ENCODE data around the gene KIR3DL2.
"Not testable (repeated sequence)": the region's sequence is repeated elsewhere in the genome, so short reads cannot be mapped to it uniquely, and the experiment has no call there.

KIR3DL2 gene

GRCh38 chr19:54851353-54851752, 1.1 kb downstream of the KIR3DL2 start:
- Histone ChIP-seq H3K4me3 (replicated peaks; ENCODE audit: insufficient read depth, low read length) (no peak overlapping the region), H3K27ac (replicated peaks) (peak overlapping the region; percentile 74), H3K27me3 (ENCODE audit: insufficient read depth, poor library complexity, severe bottlenecking) (no peaks in the 10 kb centered on the region)
- peak; percentile 25 to 79 for DNase-seq (ENCODE audit: low read depth in 1 of 2, low spot score in 1 of 2)
- TF ChIP-seq REST (IDR thresholded peaks at IDR 0.05; ENCODE audit: insufficient replicate concordance, low read depth) (no peak), POLR2AphosphoS5 (IDR thresholded peaks at IDR 0.05; ENCODE audit: low read depth) (peak; percentile 61), SPI1 (IDR thresholded peaks at IDR 0.05; ENCODE audit: borderline replicate concordance, low read depth) (peak; percentile 87), GABPA (IDR thresholded peaks at IDR 0.05; ENCODE audit: low read depth) (no peak), CTCF (IDR thresholded peaks at IDR 0.05; ENCODE audit: insufficient read depth, low read length) (no peak)

GRCh38 chr19:54855241-54855640, 5.0 kb downstream of the KIR3DL2 start:
- not testable (repeated sequence) for H3K27ac ChIP-seq (replicated peaks); H3K27me3 ChIP-seq (ENCODE audit: insufficient read depth, poor library complexity, severe bottlenecking); H3K4me3 ChIP-seq (replicated peaks; ENCODE audit: insufficient read depth, low read length)
- DNase-seq (ENCODE audit: low read depth in 1 of 2, low spot score in 1 of 2) = peak in 1 of 2 experiments; percentile 32
- TF ChIP-seq SPI1 (IDR thresholded peaks at IDR 0.05; ENCODE audit: borderline replicate concordance, low read depth) = peak; percentile 23; the same call in 1 of the 2 replicates

GRCh38 chr19:54858476-54858875, 8.2 kb downstream of the KIR3DL2 start:
- H3K27ac ChIP-seq (replicated peaks); DNase-seq (ENCODE audit: low read depth in 1 of 2, low spot score in 1 of 2); H3K4me3 ChIP-seq (replicated peaks; ENCODE audit: insufficient read depth, low read length); H3K27me3 ChIP-seq (ENCODE audit: insufficient read depth, poor library complexity, severe bottlenecking): not testable (repeated sequence)

GRCh38 chr19:54859421-54859820, 9.2 kb downstream of the KIR3DL2 start:
- not testable (repeated sequence) for H3K27me3 ChIP-seq (ENCODE audit: insufficient read depth, poor library complexity, severe bottlenecking); H3K4me3 ChIP-seq (replicated peaks; ENCODE audit: insufficient read depth, low read length)
- TF ChIP-seq POLR2AphosphoS5 (IDR thresholded peaks at IDR 0.05; ENCODE audit: low read depth) = peak; percentile 35; the same call in 1 of the 2 replicates
- DNase-seq (ENCODE audit: low read depth in 1 of 2, low spot score in 1 of 2) = peak; percentile 33 to 74
- peak overlapping the region; percentile 54 for H3K27ac ChIP-seq (replicated peaks)

GRCh38 chr19:54863459-54863858, 13.2 kb downstream of the KIR3DL2 start:
- not testable (repeated sequence) for H3K27ac ChIP-seq (replicated peaks); DNase-seq (ENCODE audit: low read depth in 1 of 2, low spot score in 1 of 2); H3K27me3 ChIP-seq (ENCODE audit: insufficient read depth, poor library complexity, severe bottlenecking); H3K4me3 ChIP-seq (replicated peaks; ENCODE audit: insufficient read depth, low read length)

- no peak overlapping the region for H3K4me3 ChIP-seq (replicated peaks; ENCODE audit: insufficient read depth, low read length)
- peak in 1 of 2 experiments; percentile 32 for DNase-seq (ENCODE audit: low read depth in 1 of 2, low spot score in 1 of 2)
- H3K27me3 ChIP-seq (ENCODE audit: insufficient read depth, poor library complexity, severe bottlenecking) = no peaks in the 10 kb centered on the region
- no peak overlapping the region for H3K27ac ChIP-seq (replicated peaks)
- TF ChIP-seq GABPA (IDR thresholded peaks at IDR 0.05; ENCODE audit: low read depth) = no peak
- TF ChIP-seq POLR2AphosphoS5 (IDR thresholded peaks at IDR 0.05; ENCODE audit: low read depth) = no peak
- TF ChIP-seq CTCF (IDR thresholded peaks at IDR 0.05; ENCODE audit: insufficient read depth, low read length) = no peak
- no peak for TF ChIP-seq SPI1 (IDR thresholded peaks at IDR 0.05; ENCODE audit: borderline replicate concordance, low read depth)
- TF ChIP-seq REST (IDR thresholded peaks at IDR 0.05; ENCODE audit: insufficient replicate concordance, low read depth) = no peak
Observed at GRCh38 chr19:54871696-54872095, 21.5 kb downstream of the KIR3DL2 start.
